Measurements from ENCODE around the gene HECTD1.
"Not testable (repeated sequence)": the region's sequence is repeated elsewhere in the genome, so short reads cannot be mapped to it uniquely, and the experiment has no call there.

The HECTD1 gene

GRCh38 chr14:31086466-31086865 lies 121.1 kb downstream of the HECTD1 start:
- DNase-seq: not testable (repeated sequence)

GRCh38 chr14:31085027-31085426 lies 122.6 kb downstream of the HECTD1 start:
- DNase-seq: no peak

- no peak for DNase-seq
Observed at GRCh38 chr14:31084385-31084784, 123.2 kb downstream of the HECTD1 start.

GRCh38 chr14:31083781-31084180 lies 123.8 kb downstream of the HECTD1 start:
- no peak for DNase-seq

GRCh38 chr14:31080484-31080883 lies 127.1 kb downstream of the HECTD1 start:
- DNase-seq: no peak

GRCh38 chr14:31080056-31080455 lies 127.5 kb downstream of the HECTD1 start:
- DNase-seq: no peak

GRCh38 chr14:31078766-31079165 lies 128.8 kb downstream of the HECTD1 start:
- DNase-seq: no peak

GRCh38 chr14:31075144-31075543 lies 132.4 kb downstream of the HECTD1 start:
- DNase-seq: no peak

- no peak for DNase-seq
Observed at GRCh38 chr14:31071151-31071550, 136.4 kb downstream of the HECTD1 start.

- no peak for DNase-seq
Observed at GRCh38 chr14:31070431-31070830, 137.2 kb downstream of the HECTD1 start.

GRCh38 chr14:31069343-31069742 lies 138.2 kb downstream of the HECTD1 start:
- no peak for DNase-seq

GRCh38 chr14:31068235-31068634 lies 139.4 kb downstream of the HECTD1 start:
- DNase-seq: no peak

GRCh38 chr14:31062908-31063307 lies 144.7 kb downstream of the HECTD1 start:
- not testable (repeated sequence) for DNase-seq

- no peak for DNase-seq
Observed at GRCh38 chr14:31060253-31060875, 147.2 kb downstream of the HECTD1 start.

GRCh38 chr14:31059152-31059924 lies 148.3 kb downstream of the HECTD1 start:
- peak; percentile 54 to 74 for DNase-seq

- no peak for DNase-seq
Observed at GRCh38 chr14:31057701-31058364, 149.8 kb downstream of the HECTD1 start.

GRCh38 chr14:31057035-31057434 lies 150.6 kb downstream of the HECTD1 start:
- no peak for DNase-seq

GRCh38 chr14:31052905-31053586 lies 154.5 kb downstream of the HECTD1 start:
- not testable (repeated sequence) for DNase-seq

- no peak for DNase-seq
Observed at GRCh38 chr14:31051511-31051910, 156.1 kb downstream of the HECTD1 start.

GRCh38 chr14:31051023-31051422 lies 156.6 kb downstream of the HECTD1 start:
- no peak for DNase-seq
